Measurements from ENCODE around the gene SDR42E2.
"Not testable (repeated sequence)": the region's sequence is repeated elsewhere in the genome, so short reads cannot be mapped to it uniquely, and the experiment has no call there.

DNA sequence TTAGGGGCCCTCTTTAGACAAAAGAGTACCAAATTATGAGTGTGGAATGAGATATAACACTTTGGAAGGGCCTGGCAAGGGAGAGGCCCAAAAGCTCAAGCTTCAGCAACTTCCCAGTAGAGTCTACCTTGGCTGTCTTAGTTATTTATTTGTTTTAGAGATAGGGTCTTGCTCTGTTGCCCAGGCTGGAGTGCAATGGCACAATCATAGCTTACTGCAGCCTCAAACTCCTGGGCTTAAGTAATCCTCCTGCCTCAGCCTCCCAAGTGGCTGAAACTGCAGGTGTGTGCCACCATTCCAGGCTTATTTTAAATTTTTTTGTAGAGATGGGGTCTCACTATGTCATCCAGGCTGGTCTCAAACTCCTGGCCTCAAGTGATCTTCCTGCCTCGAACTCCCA, 10.3 kb downstream of the SDR42E2 start:
- TF ChIP-seq CTCF (IDR thresholded peaks at IDR 0.05); EZH2phosphoT487 (IDR thresholded peaks at IDR 0.05; ENCODE audit: borderline replicate concordance, low read depth); YY1 (IDR thresholded peaks at IDR 0.05; ENCODE audit: low read depth); SIN3A (IDR thresholded peaks at IDR 0.05; ENCODE audit: borderline replicate concordance, low read depth, low read length); POLR2AphosphoS5 (IDR thresholded peaks at IDR 0.05; ENCODE audit: low read depth, low read length); REST (IDR thresholded peaks at IDR 0.05; ENCODE audit: low read depth, low read length); JUND (IDR thresholded peaks at IDR 0.05); ELF1 (IDR thresholded peaks at IDR 0.05): not testable (repeated sequence)
- TF ChIP-seq, protein P1, sequence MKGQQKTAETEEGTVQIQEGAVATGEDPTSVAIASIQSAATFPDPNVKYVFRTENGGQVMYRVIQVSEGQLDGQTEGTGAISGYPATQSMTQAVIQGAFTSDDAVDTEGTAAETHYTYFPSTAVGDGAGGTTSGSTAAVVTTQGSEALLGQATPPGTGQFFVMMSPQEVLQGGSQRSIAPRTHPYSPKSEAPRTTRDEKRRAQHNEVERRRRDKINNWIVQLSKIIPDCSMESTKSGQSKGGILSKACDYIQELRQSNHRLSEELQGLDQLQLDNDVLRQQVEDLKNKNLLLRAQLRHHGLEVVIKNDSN (IDR thresholded peaks at IDR 0.05; ENCODE audit: borderline replicate concordance, low read depth) = not testable (repeated sequence)

All from SK-N-SH (cell line).